IPS DF 4.7 (cell line): ENCODE measurements around the gene MRPL11.
"Not testable (repeated sequence)": the region's sequence is repeated elsewhere in the genome, so short reads cannot be mapped to it uniquely, and the experiment has no call there.

Source experiments
- DNase-seq: peaks from one replicate; pipeline ENCODE4 v3.0.0-alpha.2; 2013; ENCODE audit warnings: low spot score; ENCODE audit errors: extremely low read depth

The MRPL11 gene

DNA sequence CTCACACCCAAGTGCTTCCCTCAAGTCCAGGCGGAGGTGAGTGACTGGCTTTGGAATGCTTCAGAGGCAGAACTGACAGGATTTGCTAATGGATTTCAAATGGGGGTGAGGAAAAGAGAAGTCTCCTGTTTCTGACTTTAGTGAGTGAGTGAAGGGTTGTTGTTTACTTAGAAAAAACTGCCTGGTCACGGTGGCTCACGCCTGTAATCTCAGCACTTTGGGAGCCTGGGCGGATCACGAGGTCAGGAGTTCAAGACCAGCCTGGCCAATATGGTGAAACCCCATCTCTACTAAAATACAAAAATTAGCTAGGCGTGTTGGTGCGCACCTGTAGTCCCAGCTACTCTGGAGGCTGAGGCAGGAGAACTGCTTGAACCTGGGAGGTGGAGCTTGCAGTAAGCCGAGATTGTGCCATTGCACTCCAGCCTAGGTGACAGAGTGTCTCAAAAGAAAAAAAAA, 6.7 kb downstream of the MRPL11 start:
- DNase-seq = not testable (repeated sequence)

DNA sequence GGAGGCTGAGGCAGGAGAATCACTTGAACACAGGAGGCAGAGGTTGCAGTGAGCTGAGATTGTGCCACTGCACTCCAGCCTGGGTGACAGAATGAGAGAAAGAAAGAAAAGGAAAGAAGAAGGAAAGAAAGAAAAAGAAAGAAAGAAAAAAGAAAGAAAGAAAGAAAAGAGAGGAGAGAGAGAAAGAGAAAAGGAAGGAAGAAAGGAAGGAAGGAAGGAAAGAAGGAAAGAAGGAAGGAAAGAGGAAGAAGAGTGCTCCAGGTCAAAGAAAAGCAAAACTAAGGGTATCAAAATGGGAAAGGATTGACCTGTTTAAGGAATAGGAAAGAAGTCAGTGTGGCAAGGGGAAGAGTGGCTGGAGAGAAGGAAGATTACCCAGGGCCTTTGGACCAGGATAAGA, 7.4 kb downstream of the MRPL11 start:
- DNase-seq = not testable (repeated sequence)

GRCh38 chr11:66429983-66430602, 8.6 kb downstream of the MRPL11 start:
- no peak for DNase-seq

- DNase-seq = no peak
These were observed 9.7 kb downstream of the MRPL11 start for GRCh38 chr11:66428933-66429332.

GRCh38 chr11:66426314-66426713, 12.3 kb downstream of the MRPL11 start:
- DNase-seq = no peak

DNA sequence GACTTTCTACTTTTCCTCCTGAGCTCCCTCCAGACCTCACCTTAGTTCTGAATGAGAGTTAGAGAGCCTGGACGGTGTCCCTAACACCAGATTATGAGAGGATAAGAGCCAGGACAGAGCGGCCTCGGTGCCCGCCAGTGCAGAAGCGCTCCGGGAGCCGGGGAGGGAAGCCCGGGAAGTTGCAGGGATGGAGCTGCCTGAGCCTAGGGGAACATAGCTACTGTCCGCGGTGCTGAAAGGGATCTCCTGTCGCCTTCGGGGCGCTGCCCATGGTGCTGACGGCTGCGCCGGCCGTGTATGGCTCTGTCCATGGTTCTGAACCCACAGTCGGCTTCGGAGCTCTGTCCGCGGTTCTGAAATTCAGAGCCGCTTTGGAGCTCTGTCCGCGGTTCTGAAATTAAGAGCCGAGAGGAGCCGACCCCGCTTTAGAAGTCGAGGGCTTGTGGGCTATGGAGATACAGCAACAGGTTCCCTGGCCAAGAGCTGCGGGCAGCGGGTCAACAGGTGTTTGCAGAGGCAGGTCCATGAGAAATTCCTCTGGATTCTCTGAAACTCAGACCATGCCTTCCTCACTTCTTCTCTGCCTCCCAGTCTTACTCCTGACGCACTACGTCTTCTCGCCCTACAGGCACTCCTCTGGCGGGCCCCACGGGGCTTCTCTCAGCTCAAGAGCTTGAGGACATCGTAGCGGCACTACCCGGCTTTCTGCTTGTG, 17.0 kb downstream of the MRPL11 start:
- peak; percentile 62 for DNase-seq

DNA sequence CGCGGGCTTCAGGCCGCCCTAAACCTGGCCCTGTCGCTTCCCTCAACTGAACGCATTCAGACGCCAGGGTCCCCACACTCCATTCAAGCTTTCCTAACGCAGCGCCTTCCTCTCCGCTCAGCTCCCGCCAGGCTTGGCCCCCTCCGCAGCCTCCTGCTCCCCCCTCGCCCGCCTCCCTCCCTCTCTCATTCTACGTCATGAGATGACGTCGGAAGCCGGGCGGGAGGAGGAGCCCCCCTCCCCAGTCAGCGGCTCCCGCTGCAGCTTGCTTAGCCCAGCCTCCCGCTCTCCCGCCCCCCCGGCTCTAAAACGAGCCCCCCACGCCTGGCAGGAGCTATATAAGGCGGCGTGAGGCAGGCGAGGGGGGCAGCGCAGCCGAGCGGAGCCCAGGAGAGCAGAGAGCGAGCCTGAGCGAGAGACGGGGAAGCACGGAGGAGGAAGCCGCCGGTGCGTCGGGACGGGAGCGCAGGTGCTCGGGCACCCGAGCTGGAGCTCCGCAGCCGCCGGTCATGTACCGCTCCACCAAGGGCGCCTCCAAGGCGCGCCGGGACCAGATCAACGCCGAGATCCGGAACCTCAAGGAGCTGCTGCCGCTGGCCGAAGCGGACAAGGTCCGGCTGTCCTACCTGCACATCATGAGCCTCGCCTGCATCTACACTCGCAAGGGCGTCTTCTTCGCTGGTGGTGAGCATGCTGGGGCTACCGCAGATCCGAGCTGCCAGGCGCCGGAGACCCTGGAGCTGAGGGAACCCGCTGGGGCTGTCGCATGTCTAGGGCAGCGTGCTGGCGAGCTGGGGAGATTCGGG, 17.8 kb downstream of the MRPL11 start, which contains the start of gene NPAS4:
Gene NPAS4 (plus strand): TSS at position 365 of the 806 bp plus-strand sequence. CDS start 145 bp downstream, at position 510.
- no peak for DNase-seq

GRCh38 chr11:66419825-66420224, 18.8 kb downstream of the MRPL11 start:
- no peak for DNase-seq

GRCh38 chr11:66418986-66419308, 19.7 kb downstream of the MRPL11 start:
- DNase-seq = no peak

GRCh38 chr11:66418168-66418985, 20.3 kb downstream of the MRPL11 start:
- peak; percentile 53 for DNase-seq

GRCh38 chr11:66417000-66417399, 21.6 kb downstream of the MRPL11 start:
- no peak for DNase-seq

DNA sequence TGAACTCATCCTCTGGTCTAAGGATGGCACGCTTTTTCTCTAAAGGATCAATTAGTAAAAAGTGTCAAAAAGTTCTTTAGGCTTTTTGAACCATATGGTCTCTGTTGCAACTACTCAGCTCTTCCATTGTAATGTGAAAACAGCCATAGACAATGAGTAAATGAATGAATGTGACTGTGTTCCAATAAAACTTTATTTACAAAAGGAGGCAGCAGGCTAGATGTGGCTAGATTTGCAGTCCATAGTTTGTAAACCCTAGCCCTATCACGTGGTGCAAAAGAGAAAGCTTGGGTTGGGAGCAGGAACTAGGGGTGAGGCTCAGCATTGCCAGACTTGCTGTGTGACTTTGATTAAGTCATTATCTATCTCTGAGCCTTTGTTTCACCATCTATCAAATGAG, 23.2 kb downstream of the MRPL11 start:
- no peak for DNase-seq

DNA sequence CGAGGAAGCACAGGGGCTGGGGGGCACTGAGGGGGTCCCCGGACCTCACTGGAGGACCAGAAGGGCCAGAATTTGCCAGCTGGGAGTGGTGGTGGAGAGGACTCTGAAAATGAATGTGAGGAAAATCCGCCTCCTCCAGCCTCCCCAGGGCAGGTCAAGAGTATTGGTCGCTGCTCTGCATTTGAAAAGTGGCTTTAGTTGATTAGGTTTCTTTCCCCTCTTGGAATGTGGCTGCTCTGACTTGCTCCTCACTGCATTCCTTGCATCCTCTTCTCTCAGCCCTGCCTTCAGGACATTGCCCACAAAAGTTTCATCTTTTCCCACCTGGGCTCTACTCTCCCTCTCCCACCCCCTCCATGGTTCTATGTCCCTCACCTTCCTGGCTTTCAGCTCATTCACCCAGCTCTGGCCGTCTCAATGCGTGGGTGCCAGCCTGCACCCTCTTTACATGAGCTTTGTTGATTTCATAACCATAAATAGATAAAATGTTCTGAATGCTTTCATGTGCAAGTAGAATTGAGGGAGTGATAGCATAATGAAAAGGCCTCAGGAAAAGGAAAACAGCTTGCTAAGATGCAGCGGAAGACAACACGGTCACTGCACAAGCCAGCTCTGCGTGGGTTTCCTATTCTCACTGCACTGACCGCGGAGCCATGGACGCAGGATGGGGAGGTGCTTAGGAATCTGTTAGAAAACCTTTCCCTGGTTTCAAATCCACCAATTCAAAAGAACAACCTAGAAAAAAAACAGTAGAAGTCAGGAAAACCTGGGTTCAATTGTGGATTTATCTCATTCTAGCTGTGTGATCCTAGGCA, 24.3 kb downstream of the MRPL11 start:
- DNase-seq = peak; percentile 51

DNA sequence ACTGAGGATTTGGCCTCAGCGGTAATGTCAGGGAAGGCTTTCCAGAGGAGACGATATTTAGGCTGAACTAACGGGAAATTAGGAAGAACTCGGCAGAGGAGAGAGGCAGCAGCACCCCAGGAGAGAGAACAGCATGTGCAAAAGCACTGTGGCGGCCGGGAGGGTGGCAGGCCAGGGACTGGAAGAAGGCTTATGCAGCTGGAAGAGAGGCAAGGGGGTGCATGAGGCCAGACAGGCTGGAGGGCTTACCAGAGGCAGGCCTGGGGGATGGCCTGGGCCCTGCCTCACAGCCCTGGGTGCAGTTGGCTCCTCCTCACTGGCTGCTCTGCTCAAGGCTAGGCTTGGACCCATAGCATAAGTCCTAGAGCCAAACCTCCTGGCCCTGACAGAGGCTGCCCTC, 25.5 kb downstream of the MRPL11 start:
- no peak for DNase-seq

DNA sequence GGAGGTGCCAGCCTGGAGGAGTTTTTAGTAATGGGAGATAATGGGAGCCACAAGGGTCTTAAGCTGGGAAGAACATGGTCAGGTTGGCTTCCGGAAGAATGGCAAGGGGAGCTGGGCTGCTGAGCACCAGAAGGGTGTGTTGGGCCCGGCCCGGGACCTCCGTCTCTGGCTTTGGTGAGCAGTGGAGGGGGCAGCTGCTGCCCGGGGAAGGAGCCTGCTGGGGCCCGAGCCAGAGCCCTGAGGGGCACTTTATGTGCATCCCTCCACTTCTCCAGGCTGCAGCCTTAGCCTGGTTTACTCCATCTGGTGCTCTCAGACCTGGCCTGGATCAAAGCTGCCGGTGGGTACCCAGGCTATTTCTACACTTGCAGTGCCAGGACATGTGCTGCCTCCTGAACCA, 26.5 kb downstream of the MRPL11 start:
- DNase-seq = no peak

DNA sequence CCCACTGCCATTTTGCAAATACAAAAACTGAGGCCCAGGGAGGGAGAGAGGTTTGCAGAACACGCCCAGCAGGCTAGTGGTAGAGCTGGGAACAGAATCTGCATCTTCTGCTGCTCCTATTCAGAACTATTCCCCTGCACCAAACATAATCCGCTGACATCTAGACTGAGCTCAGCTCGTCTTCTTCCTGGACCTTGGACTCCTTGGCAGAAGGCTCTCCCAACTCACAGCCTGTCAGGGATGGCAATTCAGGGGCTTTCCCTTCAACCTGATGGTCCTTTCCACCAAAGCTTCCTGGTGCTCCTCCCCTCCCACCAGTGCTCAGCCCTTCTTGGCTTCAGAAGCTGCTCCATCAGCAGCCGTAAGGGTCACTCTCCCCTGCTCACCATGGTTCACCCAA, 27.3 kb downstream of the MRPL11 start:
- no peak for DNase-seq

DNA sequence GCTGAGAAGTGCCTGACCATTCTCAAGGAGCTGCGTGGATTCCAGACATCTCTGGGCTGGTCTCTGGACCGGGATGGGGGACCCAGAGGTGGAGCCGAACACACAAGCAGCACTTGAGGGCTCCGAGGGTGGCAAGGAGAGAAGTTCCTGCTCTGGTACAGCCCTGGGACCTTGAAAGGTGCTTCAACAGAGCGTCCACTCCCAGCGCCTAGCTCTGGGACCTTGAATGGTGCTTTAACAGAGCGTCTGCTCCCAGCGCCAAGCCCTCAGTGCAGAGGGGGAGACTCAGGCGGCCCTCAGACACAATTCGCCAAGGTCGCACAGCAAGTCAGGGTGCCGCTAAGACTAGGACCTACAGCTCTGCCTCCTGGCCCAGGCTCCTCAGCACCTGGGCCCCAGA, 28.5 kb downstream of the MRPL11 start:
- DNase-seq = no peak

GRCh38 chr11:66409226-66409625, 29.4 kb downstream of the MRPL11 start:
- DNase-seq = no peak

DNA sequence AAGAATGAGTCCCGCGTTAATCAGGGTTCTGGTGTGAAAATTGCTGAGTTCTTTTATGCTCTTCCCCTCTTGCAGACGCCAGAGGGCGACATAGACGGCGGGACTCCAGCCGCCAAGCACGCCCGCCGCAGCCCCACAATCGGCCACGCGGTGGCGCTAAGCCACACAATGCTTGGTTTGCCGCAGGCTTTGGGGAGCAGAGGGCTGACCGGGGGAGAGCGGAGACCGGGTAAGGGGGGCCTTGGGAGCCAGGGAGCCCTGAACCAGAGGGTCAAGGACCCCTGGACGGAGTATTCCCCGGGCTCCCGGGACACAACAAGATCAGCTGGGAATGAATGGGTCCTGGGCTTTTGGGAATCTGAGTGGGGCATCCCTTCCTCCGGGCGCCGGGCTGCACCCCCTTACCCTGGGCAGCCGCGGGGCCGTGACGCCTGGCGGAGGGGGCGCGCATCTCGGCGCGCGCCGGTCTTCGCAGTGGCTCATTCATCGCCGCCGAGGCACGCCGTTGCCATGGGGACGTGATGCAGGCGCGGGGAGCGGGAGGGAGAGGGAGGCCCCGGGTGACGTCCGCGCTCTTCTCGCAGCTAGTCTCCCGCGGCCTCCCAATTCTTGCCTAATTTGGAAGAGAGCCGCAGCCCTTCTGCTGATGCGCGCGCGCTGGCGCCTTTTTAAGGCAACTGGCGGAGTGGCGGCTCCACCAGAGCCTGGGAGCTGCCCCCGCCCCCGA, 30.0 kb downstream of the MRPL11 start:
- peak; percentile 68 for DNase-seq

DNA sequence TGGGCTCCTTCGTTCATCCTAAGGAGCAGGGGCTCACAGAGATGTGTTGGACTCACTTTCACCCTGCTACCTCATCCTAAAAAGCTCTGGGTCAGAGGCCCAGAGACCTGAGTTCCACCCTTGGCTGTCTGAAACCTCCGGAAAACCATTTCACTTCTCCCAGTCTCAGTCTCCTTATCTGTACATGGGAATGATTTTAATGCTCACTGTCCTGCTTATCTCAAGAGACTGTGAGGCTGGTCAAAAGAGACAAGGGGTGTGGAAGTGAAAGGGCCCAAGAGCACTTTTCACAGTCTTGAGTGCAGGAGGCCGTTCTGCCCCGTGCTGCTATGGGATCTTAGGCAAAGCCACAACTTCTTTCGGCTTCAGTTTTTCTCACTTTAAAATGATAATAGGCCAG, 31.0 kb downstream of the MRPL11 start:
- DNase-seq = no peak
